ENCODE measurements around the gene EYS. TPM values are rescaled to one million over a fixed set of nuclear protein-coding genes. Genes with fewer than 3 reads are reported as not detected.

The EYS gene
- total and polyA plus RNA-seq, 8 donors: 0.03 to 0.25 (median 0.13) TPM

- intact Hi-C loops (cut with DNase I): no loop called here
- WGBS, 2 donors: 51 to 64% methylated on average over 1 of the region's 1 CpG
- DNase-seq (no peak), ATAC-seq (no peak), FAIRE-seq (no peak)
- Histone ChIP-seq H3K4me3 (no peak overlapping the region), H3K27me3 (no peaks in the 10 kb centered on the region), H3K4me1 (no peaks in the 10 kb centered on the region), H3K36me3 (no peaks in the 10 kb centered on the region), H3K9me3 (no peaks in the 10 kb centered on the region), H3K27ac (no peak overlapping the region)
- no peak for TF ChIP-seq CTCF (IDR thresholded peaks at IDR 0.05)
These were observed 1425.9 kb downstream of the EYS start for GRCh38 chr6:64281167-64281566.

- no peaks in the 10 kb centered on the region for H3K9me3 ChIP-seq
- TF ChIP-seq CTCF (IDR thresholded peaks at IDR 0.05): peak in 1 of 4 donors; percentile 10
- no peak overlapping the region for H3K27ac ChIP-seq
- DNase-seq: peak in 1 of 6 donors; percentile 12
- ATAC-seq: peak in 2 of 4 donors; percentile 40 to 42
- 13 to 17% methylated on average over 1 of the region's 1 CpG for WGBS, 2 donors
- H3K27me3 ChIP-seq: no peaks in the 10 kb centered on the region
- no peaks in the 10 kb centered on the region for H3K36me3 ChIP-seq
- H3K4me1 ChIP-seq: no peaks in the 10 kb centered on the region
- intact Hi-C loops (cut with DNase I): no loop called here
- no peak overlapping the region for H3K4me3 ChIP-seq
- peak; percentile 5 for FAIRE-seq
These were observed 1426.5 kb downstream of the EYS start for GRCh38 chr6:64280569-64280968.

- intact Hi-C loops (cut with DNase I): no loop called here
- H3K4me1 ChIP-seq: no peaks in the 10 kb centered on the region
- H3K27me3 ChIP-seq: no peaks in the 10 kb centered on the region
- no peak for TF ChIP-seq CTCF (IDR thresholded peaks at IDR 0.05)
- H3K4me3 ChIP-seq: no peak overlapping the region
- WGBS, 2 donors: 71 to 87% methylated on average over 5 of the region's 5 CpGs
- FAIRE-seq (no peak), DNase-seq (no peak), ATAC-seq (no peak)
- no peaks in the 10 kb centered on the region for H3K9me3 ChIP-seq
- no peaks in the 10 kb centered on the region for H3K36me3 ChIP-seq
- H3K27ac ChIP-seq: no peak overlapping the region
These were observed 1436.9 kb downstream of the EYS start for GRCh38 chr6:64270083-64270482.

GRCh38 chr6:64266351-64266821 lies 1440.6 kb downstream of the EYS start:
- H3K36me3 ChIP-seq: no peaks in the 10 kb centered on the region
- 34 to 35% methylated on average over 2 of the region's 2 CpGs for WGBS, 2 donors
- no peak for ATAC-seq
- H3K27me3 ChIP-seq: no peaks in the 10 kb centered on the region
- no peaks in the 10 kb centered on the region for H3K4me1 ChIP-seq
- no peak overlapping the region for H3K27ac ChIP-seq
- no peak for TF ChIP-seq CTCF (IDR thresholded peaks at IDR 0.05)
- intact Hi-C loops (cut with DNase I): no loop called here
- H3K4me3 ChIP-seq: no peak overlapping the region
- no peaks in the 10 kb centered on the region for H3K9me3 ChIP-seq
- DNase-seq: no peak
- no peak for FAIRE-seq

- no peak overlapping the region for H3K27ac ChIP-seq
- H3K4me1 ChIP-seq: no peaks in the 10 kb centered on the region
- no peak for TF ChIP-seq CTCF (IDR thresholded peaks at IDR 0.05)
- H3K9me3 ChIP-seq: no peaks in the 10 kb centered on the region
- H3K36me3 ChIP-seq: no peaks in the 10 kb centered on the region
- FAIRE-seq (no peak), DNase-seq (no peak), ATAC-seq (no peak)
- H3K27me3 ChIP-seq: no peaks in the 10 kb centered on the region
- WGBS, 2 donors: 72 to 84% methylated on average over 1 of the region's 1 CpG
- H3K4me3 ChIP-seq: no peak overlapping the region
- intact Hi-C loops (cut with DNase I): no loop called here
These were observed 1443.2 kb downstream of the EYS start for GRCh38 chr6:64263778-64264177.
